HepG2 (cell line): ENCODE results near the gene SREK1. TPM values are rescaled to one million over a fixed set of nuclear protein-coding genes. Genes with fewer than 3 reads are reported as not detected.

Source experiments
- ATAC-seq: fragments of 200-7000 bp; cut with Tn5 transposase; 3 replicates; pipeline ENCODE4 v1.9.1; 2020; ENCODE audit warnings: mild to moderate bottlenecking, moderate library complexity
- BruUV-seq: library from RNA; stranded (reverse); fragments of 400-500 nt; replicated peaks from 2 replicates; lab custom pipeline; 2021; lab: Mats Ljungman, UMichigan
- CTCF ChIA-PET: fragments of 300-600 bp; formaldehyde crosslinking; extraction: SDS; loops from one replicate; lab custom pipeline; 2021; ENCODE audit warnings: low total read pairs, inconsistent platforms, low intra/inter-chr PET ratio; lab: Yijun Ruan, JAX
- POLR2A ChIA-PET: fragments of 350-600 bp; sonication (Branson Sonifier 250); formaldehyde crosslinking; loops from one replicate; lab custom pipeline; 2020; ENCODE audit warnings: antibody characterized with exemption, inconsistent platforms; lab: Yijun Ruan, JAX
- DNase-seq: peaks from one replicate; pipeline ENCODE4 v3.0.0-alpha.2; 2015; ENCODE audit warnings: low spot score
- FAIRE-seq: peaks from 3 replicates; lab custom pipeline; 2011; peaks lifted over from hg19 to GRCh38; lab: Jason Lieb, UNC
- H2AFZ ChIP-seq: one replicate; pipeline ENCODE4 v1.6.1; 2011; ENCODE audit warnings: low read length, inconsistent platforms
- H3K27ac ChIP-seq: fragments of 300-600 bp; 3 replicates; pipeline ENCODE4 v1.8.0; 2011; ENCODE audit warnings: mixed run types, mild to moderate bottlenecking, mixed read lengths, low read length, inconsistent platforms; ENCODE audit not compliant: insufficient read depth; ENCODE audit errors: extremely low read length
- H3K27me3 ChIP-seq, 2 experiments: fragments of 200-600 bp in 1 of 2; 2 replicates in 1 of 2; 3 replicates in 1 of 2; pipeline versions ENCODE4 v1.6.0 to v1.8.0; 2011; ENCODE audit warnings: low read length in 2 of 2, mild to moderate bottlenecking in 2 of 2, moderate library complexity in 2 of 2, inconsistent platforms in 1 of 2; ENCODE audit not compliant: insufficient read depth in 2 of 2, control insufficient read depth in 1 of 2
- H3K36me3 ChIP-seq, 2 experiments: fragments of 200-600 bp in 1 of 2; replicated peaks in 1 of 2; 2 replicates in 1 of 2; 3 replicates in 1 of 2; pipeline versions ENCODE4 v1.5.1 to v1.8.0; 2011; ENCODE audit warnings: low read length in 2 of 2, inconsistent platforms in 1 of 2; ENCODE audit not compliant: insufficient read depth in 2 of 2, control insufficient read depth in 1 of 2
- H3K4me1 ChIP-seq: 2 replicates; pipeline ENCODE4 v1.5.1; 2012; ENCODE audit warnings: low read length, inconsistent platforms; ENCODE audit not compliant: insufficient read depth
- H3K4me2 ChIP-seq: 2 replicates; pipeline ENCODE4 v1.6.0; 2011; ENCODE audit warnings: low read depth, low read length, inconsistent platforms
- H3K4me3 ChIP-seq, 3 experiments: fragments of 200-600 bp in 1 of 3; sonication (generic), shearing (Covaris generic) in 1 of 3; replicated peaks in 1 of 3; 2 replicates each; pipeline ENCODE4 v1.5.1; 2011 to 2016; ENCODE audit warnings: low read length in 3 of 3, inconsistent platforms in 2 of 3, low read depth in 2 of 3, mild to moderate bottlenecking in 2 of 3, control low read depth in 1 of 3, mixed read lengths in 1 of 3; ENCODE audit not compliant: insufficient read depth in 1 of 3
- H3K79me2 ChIP-seq: one replicate; pipeline ENCODE4 v1.6.1; 2011; ENCODE audit warnings: low read length, inconsistent platforms; ENCODE audit not compliant: insufficient read depth
- H3K9ac ChIP-seq: 2 replicates; pipeline ENCODE4 v1.6.0; 2011; ENCODE audit warnings: mild to moderate bottlenecking, low read depth, low read length, inconsistent platforms; ENCODE audit not compliant: insufficient read depth
- H3K9me3 ChIP-seq: 2 replicates; pipeline ENCODE4 v1.5.1; 2012; ENCODE audit warnings: mild to moderate bottlenecking, low read length
- H4K20me1 ChIP-seq: 2 replicates; pipeline ENCODE4 v1.6.0; 2011; ENCODE audit warnings: inconsistent platforms, mild to moderate bottlenecking, low read length, moderate library complexity; ENCODE audit not compliant: insufficient read depth
- CEBPB ChIP-seq: IDR thresholded peaks from 2 replicates; pipeline ENCODE4 v1.6.1; 2011; ENCODE audit warnings: low read depth, low read length, improper control_type of control experiment, borderline replicate concordance
- ERF ChIP-seq: IDR thresholded peaks from 2 replicates; pipeline ENCODE4 v1.6.1; 2018; ENCODE audit warnings: missing biosample characterization, missing genetic modification reagents
- HOXD1 ChIP-seq: sonication (generic); formaldehyde crosslinking; IDR thresholded peaks from 2 replicates; pipeline ENCODE4 v1.5.0; 2020; ENCODE audit warnings: missing genetic modification reagents
- MEIS2 ChIP-seq: sonication (generic); formaldehyde crosslinking; IDR thresholded peaks from 2 replicates; pipeline ENCODE4 v1.9.0; 2021; ENCODE audit warnings: mild to moderate bottlenecking, missing genetic modification reagents
- SYNCRIP ChIP-seq: fragments of 200-400 bp; formaldehyde crosslinking; IDR thresholded peaks from 2 replicates; pipeline ENCODE4 v1.6.1; 2018; ENCODE audit warnings: mild to moderate bottlenecking, low read depth, low read length; ENCODE audit not compliant: insufficient read depth
- ZBTB3 ChIP-seq: sonication (generic); formaldehyde crosslinking; IDR thresholded peaks from 2 replicates; pipeline ENCODE4 v1.4.0; 2020; ENCODE audit warnings: low read depth, mild to moderate bottlenecking, moderate library complexity, missing genetic modification reagents, borderline replicate concordance
- ZFP36L1 ChIP-seq: sonication (generic); formaldehyde crosslinking; IDR thresholded peaks from 2 replicates; pipeline ENCODE4 v1.8.0; 2022; ENCODE audit warnings: mild to moderate bottlenecking, missing genetic modification reagents, moderate library complexity
- ZNF121 ChIP-seq: sonication (generic); formaldehyde crosslinking; IDR thresholded peaks from 2 replicates; pipeline ENCODE4 v1.5.0; 2020; ENCODE audit warnings: mild to moderate bottlenecking, missing genetic modification reagents
- WGBS: methylation state at CpG from one replicate; pipeline ENCODE4 v1.1.6; 2017; ENCODE audit warnings: low lambda C conversion rate; 5-methylcytosine and 5-hydroxymethylcytosine counted together
- in situ Hi-C: cut with HindIII; loops from 2 replicates; pipeline ENCODE4 v1.10.0; 2017; ENCODE audit warnings: low pct_unique_long_range_greater_than_20kb; ENCODE audit not compliant: extremely low pct_ligation_motif_present
- intact Hi-C: fragments of 100-400 bp; cut with micrococcal nuclease; formaldehyde crosslinking; loops from one replicate; pipeline ENCODE4 v1.10.0; 2022; ENCODE audit not compliant: unreplicated experiment
- polyA plus RNA-seq, 8 experiments: library from polyadenylated mRNA; depleted of rRNA in 3 of 8; stranded (reverse) in 7 of 8; unstranded in 1 of 8; fragments of >200 nt; fragmentation: Illumina TruSeq in 4 of 8; extraction: Trizol in 4 of 8; gene quantifications; 2 replicates each; pipeline versions ENCODE4 v1.2.1 to v1.2.3, GENCODE V29; 2011 to 2016; ENCODE audit warnings: low read depth in 4 of 8, missing spikeins in 1 of 8, mixed read lengths in 1 of 8; ENCODE audit not compliant: insufficient read depth in 1 of 8
- total RNA-seq, 5 experiments: library from RNA; depleted of rRNA; stranded (reverse); fragments of >200 nt; fragmentation: Illumina TruSeq; extraction: Trizol; gene quantifications; 2 replicates each; pipeline ENCODE4 v1.2.3, GENCODE V29; 2016; ENCODE audit warnings: low read depth in 1 of 5
- TF ChIP-seq, protein P1 (sequence below): sonication (generic); formaldehyde crosslinking; IDR thresholded peaks from 2 replicates; pipeline ENCODE4 v1.5.1; 2020; ENCODE audit warnings: mild to moderate bottlenecking, missing genetic modification reagents, moderate library complexity
- TF ChIP-seq, protein P2 (sequence below): sonication (generic); formaldehyde crosslinking; IDR thresholded peaks from 2 replicates; pipeline ENCODE4 v1.4.0; 2020; ENCODE audit warnings: mild to moderate bottlenecking, missing genetic modification reagents

Gene SREK1
- total and polyA plus RNA-seq, 2 of the 13 experiments (the other 11 are each of a cell fraction or from before 2014, with no cell fraction given), result 60.6 to 90.9 TPM

DNA sequence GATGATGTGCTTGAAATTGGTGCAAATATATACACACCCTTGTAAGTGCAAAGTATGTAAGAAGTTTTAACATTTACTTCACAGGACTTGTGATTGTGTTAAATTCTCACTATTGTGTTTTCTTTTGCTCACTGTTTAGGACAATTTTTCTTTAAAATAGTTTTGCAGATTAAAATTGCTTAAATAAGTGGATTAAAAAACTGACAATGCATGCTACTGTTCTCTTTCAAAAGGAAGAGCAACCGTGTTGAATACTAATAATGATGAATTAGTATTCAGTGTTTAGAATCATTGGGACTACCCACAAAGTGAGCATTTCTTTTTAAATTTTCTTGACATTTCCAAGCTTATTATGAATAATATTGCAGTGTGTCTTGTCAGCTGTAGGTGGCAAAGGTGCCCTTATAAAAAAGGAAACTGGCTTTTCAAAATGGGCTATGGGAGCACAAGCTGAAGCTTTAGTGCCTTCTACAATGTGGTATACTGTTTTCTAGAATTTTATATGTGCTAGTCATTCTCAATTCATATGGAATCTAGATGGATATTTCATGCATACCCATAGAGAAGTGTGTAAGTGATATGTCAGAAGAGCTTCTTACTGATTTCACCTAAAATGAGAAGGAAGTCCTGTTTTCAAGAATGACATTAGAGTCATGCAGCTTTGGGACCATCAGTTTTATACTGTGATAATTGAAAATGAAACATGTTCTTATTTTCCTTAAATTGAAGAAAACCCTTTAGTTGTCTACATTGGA is 35.4 kb downstream of the SREK1 start:
- no peak overlapping the region for H3K4me2 ChIP-seq
- BruUV-seq, result no TSS peak
- FAIRE-seq (no peak), DNase-seq (no peak), ATAC-seq (no peak)
- in situ Hi-C loops, result no loop called here
- no peak overlapping the region for H3K4me3 ChIP-seq
- 95% methylated on average over 1 of the region's 1 CpG for WGBS
- intact Hi-C loops, result no loop called here
- no peak overlapping the region for H3K27ac ChIP-seq
- no peaks in the 10 kb centered on the region; the same call in 1 of the 2 replicates for H4K20me1 ChIP-seq
- no peaks in the 10 kb centered on the region for H3K4me1 ChIP-seq
- H3K27me3 ChIP-seq, result no peaks in the 10 kb centered on the region
- H3K79me2 ChIP-seq, result no peaks in the 10 kb centered on the region
- H3K9ac ChIP-seq, result no peak overlapping the region
- CTCF ChIA-PET, result no interaction called here
- H3K9me3 ChIP-seq, result no peaks in the 10 kb centered on the region
- H2AFZ ChIP-seq, result no peak overlapping the region
- POLR2A ChIA-PET, result no interaction called here
- peaks cover 6 to 60% of the 10 kb centered on the region in 2 experiments for H3K36me3 ChIP-seq
- no peak for TF ChIP-seq ZFP36L1
- TF ChIP-seq HOXD1 (CRISPR knock-in tag), result no peak

DNA sequence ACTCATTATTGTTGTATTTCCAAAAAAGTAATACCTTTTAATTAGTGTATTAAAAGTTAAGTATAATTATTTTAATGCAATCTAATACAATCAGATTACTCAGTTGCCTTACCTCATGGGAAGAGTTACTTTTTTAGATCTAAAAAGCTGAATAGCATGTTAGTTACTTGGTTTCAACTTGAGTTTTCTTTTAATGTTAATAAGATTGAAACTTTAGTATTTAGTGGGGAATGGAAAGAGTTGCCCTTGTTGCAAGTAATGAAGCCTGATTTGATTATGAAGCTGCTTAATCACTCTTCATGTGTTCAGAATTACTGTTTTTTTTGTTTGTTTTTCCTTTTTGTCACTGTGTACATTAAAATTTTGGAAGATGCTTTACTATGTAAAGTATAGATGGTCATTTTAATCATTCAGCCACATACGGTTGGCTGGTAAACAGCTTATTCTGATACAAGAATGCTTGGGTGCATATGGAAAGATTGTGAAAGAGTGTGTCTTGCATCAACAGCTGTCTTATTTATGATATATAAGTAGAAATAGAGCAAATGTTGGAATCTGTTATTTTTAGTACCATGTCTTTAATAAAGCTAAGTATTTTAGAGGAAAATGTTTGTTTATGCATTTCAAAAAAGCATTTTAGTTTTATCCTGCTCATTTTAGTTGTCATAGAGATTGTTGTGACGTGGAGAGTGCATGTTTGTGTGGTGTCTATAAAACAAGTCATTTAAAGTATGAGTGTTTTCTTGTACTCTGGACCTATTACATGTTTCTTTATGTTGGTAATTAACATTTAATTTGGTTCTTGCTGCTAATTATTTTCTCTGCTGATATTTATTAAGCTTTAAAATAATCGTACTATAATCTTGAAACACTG is 36.4 kb downstream of the SREK1 start:
- DNase-seq (no peak), FAIRE-seq (no peak), ATAC-seq (no peak)
- in situ Hi-C loops (no loop called here), intact Hi-C loops (no loop called here)
- Histone ChIP-seq H3K27me3 (no peaks in the 10 kb centered on the region), H3K9me3 (no peaks in the 10 kb centered on the region), H2AFZ (no peak overlapping the region), H3K36me3 (peaks cover 6 to 51% of the 10 kb centered on the region in 2 experiments), H3K27ac (no peak overlapping the region), H3K9ac (no peak overlapping the region), H3K4me3 (no peak overlapping the region), H3K4me1 (no peaks in the 10 kb centered on the region), H3K4me2 (no peak overlapping the region), H3K79me2 (no peaks in the 10 kb centered on the region), H4K20me1 (no peaks in the 10 kb centered on the region; the same call in 1 of the 2 replicates)
- POLR2A ChIA-PET, result no interaction called here
- BruUV-seq, result no TSS peak
- CTCF ChIA-PET, result no interaction called here
- WGBS, result 97% methylated on average over 3 of the region's 3 CpGs
- TF ChIP-seq CEBPB (no peak), MEIS2 (no peak), SYNCRIP (no peak), ERF (CRISPR knock-in tag) (no peak), ZNF121 (no peak), ZBTB3 (no peak)
- TF ChIP-seq, protein P1, sequence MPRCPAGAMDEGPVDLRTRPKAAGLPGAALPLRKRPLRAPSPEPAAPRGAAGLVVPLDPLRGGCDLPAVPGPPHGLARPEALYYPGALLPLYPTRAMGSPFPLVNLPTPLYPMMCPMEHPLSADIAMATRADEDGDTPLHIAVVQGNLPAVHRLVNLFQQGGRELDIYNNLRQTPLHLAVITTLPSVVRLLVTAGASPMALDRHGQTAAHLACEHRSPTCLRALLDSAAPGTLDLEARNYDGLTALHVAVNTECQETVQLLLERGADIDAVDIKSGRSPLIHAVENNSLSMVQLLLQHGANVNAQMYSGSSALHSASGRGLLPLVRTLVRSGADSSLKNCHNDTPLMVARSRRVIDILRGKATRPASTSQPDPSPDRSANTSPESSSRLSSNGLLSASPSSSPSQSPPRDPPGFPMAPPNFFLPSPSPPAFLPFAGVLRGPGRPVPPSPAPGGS (CRISPR knock-in tag), result no peak
- TF ChIP-seq, protein P2, sequence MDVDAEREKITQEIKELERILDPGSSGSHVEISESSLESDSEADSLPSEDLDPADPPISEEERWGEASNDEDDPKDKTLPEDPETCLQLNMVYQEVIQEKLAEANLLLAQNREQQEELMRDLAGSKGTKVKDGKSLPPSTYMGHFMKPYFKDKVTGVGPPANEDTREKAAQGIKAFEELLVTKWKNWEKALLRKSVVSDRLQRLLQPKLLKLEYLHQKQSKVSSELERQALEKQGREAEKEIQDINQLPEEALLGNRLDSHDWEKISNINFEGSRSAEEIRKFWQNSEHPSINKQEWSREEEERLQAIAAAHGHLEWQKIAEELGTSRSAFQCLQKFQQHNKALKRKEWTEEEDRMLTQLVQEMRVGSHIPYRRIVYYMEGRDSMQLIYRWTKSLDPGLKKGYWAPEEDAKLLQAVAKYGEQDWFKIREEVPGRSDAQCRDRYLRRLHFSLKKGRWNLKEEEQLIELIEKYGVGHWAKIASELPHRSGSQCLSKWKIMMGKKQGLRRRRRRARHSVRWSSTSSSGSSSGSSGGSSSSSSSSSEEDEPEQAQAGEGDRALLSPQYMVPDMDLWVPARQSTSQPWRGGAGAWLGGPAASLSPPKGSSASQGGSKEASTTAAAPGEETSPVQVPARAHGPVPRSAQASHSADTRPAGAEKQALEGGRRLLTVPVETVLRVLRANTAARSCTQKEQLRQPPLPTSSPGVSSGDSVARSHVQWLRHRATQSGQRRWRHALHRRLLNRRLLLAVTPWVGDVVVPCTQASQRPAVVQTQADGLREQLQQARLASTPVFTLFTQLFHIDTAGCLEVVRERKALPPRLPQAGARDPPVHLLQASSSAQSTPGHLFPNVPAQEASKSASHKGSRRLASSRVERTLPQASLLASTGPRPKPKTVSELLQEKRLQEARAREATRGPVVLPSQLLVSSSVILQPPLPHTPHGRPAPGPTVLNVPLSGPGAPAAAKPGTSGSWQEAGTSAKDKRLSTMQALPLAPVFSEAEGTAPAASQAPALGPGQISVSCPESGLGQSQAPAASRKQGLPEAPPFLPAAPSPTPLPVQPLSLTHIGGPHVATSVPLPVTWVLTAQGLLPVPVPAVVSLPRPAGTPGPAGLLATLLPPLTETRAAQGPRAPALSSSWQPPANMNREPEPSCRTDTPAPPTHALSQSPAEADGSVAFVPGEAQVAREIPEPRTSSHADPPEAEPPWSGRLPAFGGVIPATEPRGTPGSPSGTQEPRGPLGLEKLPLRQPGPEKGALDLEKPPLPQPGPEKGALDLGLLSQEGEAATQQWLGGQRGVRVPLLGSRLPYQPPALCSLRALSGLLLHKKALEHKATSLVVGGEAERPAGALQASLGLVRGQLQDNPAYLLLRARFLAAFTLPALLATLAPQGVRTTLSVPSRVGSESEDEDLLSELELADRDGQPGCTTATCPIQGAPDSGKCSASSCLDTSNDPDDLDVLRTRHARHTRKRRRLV (CRISPR knock-in tag), result no peak
